ENCODE data around the gene ARHGEF11.

- TF ChIP-seq, protein P1, sequence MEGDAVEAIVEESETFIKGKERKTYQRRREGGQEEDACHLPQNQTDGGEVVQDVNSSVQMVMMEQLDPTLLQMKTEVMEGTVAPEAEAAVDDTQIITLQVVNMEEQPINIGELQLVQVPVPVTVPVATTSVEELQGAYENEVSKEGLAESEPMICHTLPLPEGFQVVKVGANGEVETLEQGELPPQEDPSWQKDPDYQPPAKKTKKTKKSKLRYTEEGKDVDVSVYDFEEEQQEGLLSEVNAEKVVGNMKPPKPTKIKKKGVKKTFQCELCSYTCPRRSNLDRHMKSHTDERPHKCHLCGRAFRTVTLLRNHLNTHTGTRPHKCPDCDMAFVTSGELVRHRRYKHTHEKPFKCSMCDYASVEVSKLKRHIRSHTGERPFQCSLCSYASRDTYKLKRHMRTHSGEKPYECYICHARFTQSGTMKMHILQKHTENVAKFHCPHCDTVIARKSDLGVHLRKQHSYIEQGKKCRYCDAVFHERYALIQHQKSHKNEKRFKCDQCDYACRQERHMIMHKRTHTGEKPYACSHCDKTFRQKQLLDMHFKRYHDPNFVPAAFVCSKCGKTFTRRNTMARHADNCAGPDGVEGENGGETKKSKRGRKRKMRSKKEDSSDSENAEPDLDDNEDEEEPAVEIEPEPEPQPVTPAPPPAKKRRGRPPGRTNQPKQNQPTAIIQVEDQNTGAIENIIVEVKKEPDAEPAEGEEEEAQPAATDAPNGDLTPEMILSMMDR (IDR thresholded peaks at IDR 0.05; ENCODE audit: borderline replicate concordance, extremely low read depth, low read length, poor library complexity, severe bottlenecking) = no peak
- TF ChIP-seq EZH2 (IDR thresholded peaks at IDR 0.05; ENCODE audit: borderline replicate concordance, low read depth, low read length, severe bottlenecking) = no peak
Measured at GRCh38 chr1:156898161-156898566, 147.4 kb downstream of the ARHGEF11 start.

Data from DND-41 (cell line).